Panc1 (cell line): ENCODE results near the gene SYTL1.

ENCODE experiments used
- POLR2AphosphoS5 ChIP-seq: IDR thresholded peaks from 2 replicates; pipeline ENCODE4 v1.6.1; 2012; ENCODE audit warnings: mild to moderate bottlenecking, low read depth, low read length, moderate library complexity
- SIN3A ChIP-seq: IDR thresholded peaks from 2 replicates; pipeline ENCODE4 v1.6.1; 2012; ENCODE audit warnings: low read depth, mild to moderate bottlenecking, low read length, moderate library complexity, borderline replicate concordance; ENCODE audit not compliant: insufficient read depth
- TF ChIP-seq, protein P1 (sequence below): fragments of 450-650 bp; IDR thresholded peaks from 2 replicates; pipeline ENCODE4 v1.5.1; 2017; ENCODE audit warnings: mild to moderate bottlenecking
- TF ChIP-seq, protein P2 (sequence below), 2 experiments: IDR thresholded peaks; 2 replicates each; pipeline ENCODE4 v1.6.1; 2011 to 2012; ENCODE audit warnings: low read depth in 2 of 2, control low read depth in 1 of 2, low read length in 1 of 2, mild to moderate bottlenecking in 1 of 2, moderate library complexity in 1 of 2; ENCODE audit not compliant: insufficient read depth in 1 of 2

DNA sequence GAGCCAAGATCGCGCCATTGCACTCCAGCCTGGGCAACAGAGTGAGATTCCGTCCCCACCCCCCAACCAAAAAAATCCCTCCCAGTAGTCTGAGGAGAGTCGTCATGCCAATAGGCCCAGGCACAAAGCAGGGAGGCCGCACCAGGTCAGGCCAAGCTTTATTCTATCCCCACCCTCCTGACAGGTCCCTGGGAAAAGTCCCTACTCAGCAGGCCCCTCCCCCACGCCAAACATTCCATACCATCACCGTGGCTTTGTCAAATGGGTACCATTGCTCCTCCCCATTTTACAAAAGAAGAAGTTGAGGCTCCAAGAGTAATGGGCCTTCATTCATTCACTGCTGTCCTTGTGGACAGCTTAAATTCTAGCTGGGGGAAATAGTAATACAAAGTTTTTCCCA lies 55.9 kb downstream of the SYTL1 start:
- TF ChIP-seq, protein P1, sequence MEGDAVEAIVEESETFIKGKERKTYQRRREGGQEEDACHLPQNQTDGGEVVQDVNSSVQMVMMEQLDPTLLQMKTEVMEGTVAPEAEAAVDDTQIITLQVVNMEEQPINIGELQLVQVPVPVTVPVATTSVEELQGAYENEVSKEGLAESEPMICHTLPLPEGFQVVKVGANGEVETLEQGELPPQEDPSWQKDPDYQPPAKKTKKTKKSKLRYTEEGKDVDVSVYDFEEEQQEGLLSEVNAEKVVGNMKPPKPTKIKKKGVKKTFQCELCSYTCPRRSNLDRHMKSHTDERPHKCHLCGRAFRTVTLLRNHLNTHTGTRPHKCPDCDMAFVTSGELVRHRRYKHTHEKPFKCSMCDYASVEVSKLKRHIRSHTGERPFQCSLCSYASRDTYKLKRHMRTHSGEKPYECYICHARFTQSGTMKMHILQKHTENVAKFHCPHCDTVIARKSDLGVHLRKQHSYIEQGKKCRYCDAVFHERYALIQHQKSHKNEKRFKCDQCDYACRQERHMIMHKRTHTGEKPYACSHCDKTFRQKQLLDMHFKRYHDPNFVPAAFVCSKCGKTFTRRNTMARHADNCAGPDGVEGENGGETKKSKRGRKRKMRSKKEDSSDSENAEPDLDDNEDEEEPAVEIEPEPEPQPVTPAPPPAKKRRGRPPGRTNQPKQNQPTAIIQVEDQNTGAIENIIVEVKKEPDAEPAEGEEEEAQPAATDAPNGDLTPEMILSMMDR: no peak
- TF ChIP-seq SIN3A (no peak), POLR2AphosphoS5 (no peak)
- TF ChIP-seq, protein P2, sequence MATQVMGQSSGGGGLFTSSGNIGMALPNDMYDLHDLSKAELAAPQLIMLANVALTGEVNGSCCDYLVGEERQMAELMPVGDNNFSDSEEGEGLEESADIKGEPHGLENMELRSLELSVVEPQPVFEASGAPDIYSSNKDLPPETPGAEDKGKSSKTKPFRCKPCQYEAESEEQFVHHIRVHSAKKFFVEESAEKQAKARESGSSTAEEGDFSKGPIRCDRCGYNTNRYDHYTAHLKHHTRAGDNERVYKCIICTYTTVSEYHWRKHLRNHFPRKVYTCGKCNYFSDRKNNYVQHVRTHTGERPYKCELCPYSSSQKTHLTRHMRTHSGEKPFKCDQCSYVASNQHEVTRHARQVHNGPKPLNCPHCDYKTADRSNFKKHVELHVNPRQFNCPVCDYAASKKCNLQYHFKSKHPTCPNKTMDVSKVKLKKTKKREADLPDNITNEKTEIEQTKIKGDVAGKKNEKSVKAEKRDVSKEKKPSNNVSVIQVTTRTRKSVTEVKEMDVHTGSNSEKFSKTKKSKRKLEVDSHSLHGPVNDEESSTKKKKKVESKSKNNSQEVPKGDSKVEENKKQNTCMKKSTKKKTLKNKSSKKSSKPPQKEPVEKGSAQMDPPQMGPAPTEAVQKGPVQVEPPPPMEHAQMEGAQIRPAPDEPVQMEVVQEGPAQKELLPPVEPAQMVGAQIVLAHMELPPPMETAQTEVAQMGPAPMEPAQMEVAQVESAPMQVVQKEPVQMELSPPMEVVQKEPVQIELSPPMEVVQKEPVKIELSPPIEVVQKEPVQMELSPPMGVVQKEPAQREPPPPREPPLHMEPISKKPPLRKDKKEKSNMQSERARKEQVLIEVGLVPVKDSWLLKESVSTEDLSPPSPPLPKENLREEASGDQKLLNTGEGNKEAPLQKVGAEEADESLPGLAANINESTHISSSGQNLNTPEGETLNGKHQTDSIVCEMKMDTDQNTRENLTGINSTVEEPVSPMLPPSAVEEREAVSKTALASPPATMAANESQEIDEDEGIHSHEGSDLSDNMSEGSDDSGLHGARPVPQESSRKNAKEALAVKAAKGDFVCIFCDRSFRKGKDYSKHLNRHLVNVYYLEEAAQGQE (IDR thresholded peaks at IDR 0.05; ENCODE audit: insufficient read depth in 1 of 2, low read depth in 2 of 2, low read length in 1 of 2): no peak
